PC-3 (cell line): ENCODE data around the gene DNMBP.

ENCODE experiments used
- EZH2 ChIP-seq: fragments of 300-600 bp; sonication (generic); IDR thresholded peaks from one replicate; pipeline ENCODE4 v1.6.1; 2017; ENCODE audit warnings: antibody characterized with exemption, mild to moderate bottlenecking, low read length; ENCODE audit not compliant: unreplicated experiment
- TF ChIP-seq, protein P1 (sequence below): fragments of 300-600 bp; sonication (generic); conservative IDR thresholded peaks from 2 replicates; pipeline ENCODE4 v1.5.1; 2017; ENCODE audit warnings: antibody characterized with exemption, low read depth, mild to moderate bottlenecking, low read length

GRCh38 chr10:99894613-99895012, 115.1 kb downstream of the DNMBP start:
- TF ChIP-seq, protein P1, sequence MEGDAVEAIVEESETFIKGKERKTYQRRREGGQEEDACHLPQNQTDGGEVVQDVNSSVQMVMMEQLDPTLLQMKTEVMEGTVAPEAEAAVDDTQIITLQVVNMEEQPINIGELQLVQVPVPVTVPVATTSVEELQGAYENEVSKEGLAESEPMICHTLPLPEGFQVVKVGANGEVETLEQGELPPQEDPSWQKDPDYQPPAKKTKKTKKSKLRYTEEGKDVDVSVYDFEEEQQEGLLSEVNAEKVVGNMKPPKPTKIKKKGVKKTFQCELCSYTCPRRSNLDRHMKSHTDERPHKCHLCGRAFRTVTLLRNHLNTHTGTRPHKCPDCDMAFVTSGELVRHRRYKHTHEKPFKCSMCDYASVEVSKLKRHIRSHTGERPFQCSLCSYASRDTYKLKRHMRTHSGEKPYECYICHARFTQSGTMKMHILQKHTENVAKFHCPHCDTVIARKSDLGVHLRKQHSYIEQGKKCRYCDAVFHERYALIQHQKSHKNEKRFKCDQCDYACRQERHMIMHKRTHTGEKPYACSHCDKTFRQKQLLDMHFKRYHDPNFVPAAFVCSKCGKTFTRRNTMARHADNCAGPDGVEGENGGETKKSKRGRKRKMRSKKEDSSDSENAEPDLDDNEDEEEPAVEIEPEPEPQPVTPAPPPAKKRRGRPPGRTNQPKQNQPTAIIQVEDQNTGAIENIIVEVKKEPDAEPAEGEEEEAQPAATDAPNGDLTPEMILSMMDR: no peak
- TF ChIP-seq EZH2: no peak
